Activated CD4-positive, alpha-beta T cell treated with anti-CD3 and anti-CD28 coated beads, Interleukin-2, amount 10 ng/mL, durations not matched to agents 24 days and 14 days (primary cell): ENCODE measurements around the gene CEP89. TPM values are rescaled to one million over a fixed set of nuclear protein-coding genes. Genes with fewer than 3 reads are reported as not detected.
"Not testable (repeated sequence)": the region's sequence is repeated elsewhere in the genome, so short reads cannot be mapped to it uniquely, and the experiment has no call there.

ENCODE experiments used
- DNase-seq: peaks from one replicate; pipeline ENCODE4 v3.0.0; 2022
- H3K27ac Mint-ChIP-seq: one replicate; pipeline ENCODE4 v1.8.0; 2022; ENCODE audit warnings: mild to moderate bottlenecking, mixed read lengths
- H3K27me3 Mint-ChIP-seq: one replicate; pipeline ENCODE4 v1.8.0; 2022; ENCODE audit warnings: mixed read lengths
- H3K36me3 Mint-ChIP-seq: one replicate; pipeline ENCODE4 v1.8.0; 2022; ENCODE audit warnings: low read depth, mild to moderate bottlenecking, mixed read lengths
- H3K4me1 Mint-ChIP-seq: one replicate; pipeline ENCODE4 v1.8.0; 2021; ENCODE audit warnings: mixed read lengths
- H3K4me3 Mint-ChIP-seq: one replicate; pipeline ENCODE4 v1.8.0; 2022; ENCODE audit warnings: mild to moderate bottlenecking, moderate library complexity, mixed read lengths
- H3K9me3 Mint-ChIP-seq: one replicate; pipeline ENCODE4 v1.8.0; 2021; ENCODE audit warnings: mixed read lengths
- intact Hi-C: fragments of 100-400 bp; cut with micrococcal nuclease; formaldehyde crosslinking; loops from one replicate; pipeline ENCODE4 v1.15.1; 2023
- total RNA-seq: library from RNA; stranded (reverse); gene quantifications from 2 replicates; pipeline ENCODE4 v1.2.3, GENCODE V29; 2022

CEP89 gene
- 16.9 and 17.6 TPM in 2 replicates for total RNA-seq

DNA sequence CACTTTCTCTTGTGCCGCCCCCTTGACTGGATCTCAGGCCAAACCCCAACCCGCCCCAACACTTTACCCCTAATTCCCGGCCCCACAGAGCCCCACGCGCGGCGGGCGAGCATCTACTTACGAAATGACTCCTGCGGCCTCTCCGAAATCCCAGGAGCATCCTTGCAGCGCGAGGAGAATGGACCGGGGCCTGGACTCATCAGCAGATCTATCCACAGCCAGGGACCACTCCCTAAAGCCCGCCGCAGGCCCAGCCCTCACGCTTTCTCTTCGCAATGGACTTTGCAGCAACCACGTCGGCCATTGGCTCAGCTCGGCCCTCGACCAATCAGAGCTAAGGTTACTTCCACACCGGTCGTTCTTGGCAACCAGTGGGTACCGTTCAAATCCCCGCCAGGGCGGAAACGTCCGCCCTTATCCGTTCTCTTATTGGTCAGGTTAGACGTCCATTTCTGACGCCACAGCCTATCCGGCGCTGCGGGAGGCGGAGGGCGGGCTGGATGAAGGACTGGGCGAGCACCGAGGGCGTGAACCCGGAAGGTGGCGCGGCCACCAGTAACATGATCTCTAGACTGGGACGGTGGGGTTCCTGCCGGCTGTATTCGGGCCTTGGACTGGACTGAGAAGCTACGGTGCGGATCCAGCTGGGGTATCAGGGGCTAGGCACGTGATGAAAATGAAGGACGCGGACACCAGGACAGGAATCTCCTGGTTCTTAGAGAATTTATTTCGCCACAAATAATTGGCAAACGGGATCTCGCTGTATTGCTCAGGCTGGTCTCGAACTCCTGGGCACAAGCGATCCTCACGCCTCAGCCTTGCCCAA is at the start of gene CEP89, which contains the start of gene FAAP24:
Gene CEP89, minus strand, starts transcription at position 244 of the 826 bp plus-strand sequence. Its CDS starts 84 bp downstream, at position 160.
Gene FAAP24, plus strand, starts transcription at position 528 of the 826 bp plus-strand sequence. CDS start 955 bp downstream, outside the sequence.
- DNase-seq, result peak; percentile 100
- intact Hi-C loops, result loop anchor here (1.0 to 10.0 kb wide), 6 partner anchors 109 to 403 kb away; partner anchors contain the start of genes ANKRD27, CEBPG, GPATCH1 and NUDT19
- Mint-ChIP-seq H3K36me3 (peaks cover 12% of the 10 kb centered on the region), H3K27ac (peak within 1 kb of the TSS; percentile 95), H3K9me3 (no peaks in the 10 kb centered on the region), H3K27me3 (no peaks in the 10 kb centered on the region), H3K4me3 (peak within 1 kb of the TSS; percentile 100), H3K4me1 (peaks cover 19% of the 10 kb centered on the region)

DNA sequence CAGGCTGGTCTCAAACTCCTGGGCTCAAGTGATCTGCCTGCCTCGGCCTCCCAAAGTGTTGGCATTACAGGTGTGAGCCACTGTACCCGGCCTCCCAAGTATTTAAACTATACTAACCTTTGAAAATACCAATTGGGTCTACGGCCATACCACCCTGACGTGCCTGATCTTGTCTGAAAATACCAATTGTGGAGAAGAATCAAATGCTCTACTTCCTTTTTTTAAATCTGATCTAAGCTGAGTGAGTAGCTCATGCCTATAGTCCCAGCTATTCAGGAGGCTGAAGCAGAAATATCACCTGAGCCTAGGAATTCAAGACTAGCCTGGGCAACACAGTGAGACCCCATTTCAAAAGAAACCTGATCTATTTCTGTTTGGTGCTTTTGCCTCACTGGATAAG is 39.1 kb upstream of the CEP89 start:
- DNase-seq, H3K4me1 Mint-ChIP-seq, H3K9me3 Mint-ChIP-seq, intact Hi-C loops, H3K36me3 Mint-ChIP-seq, H3K27ac Mint-ChIP-seq, H3K4me3 Mint-ChIP-seq, H3K27me3 Mint-ChIP-seq: not testable (repeated sequence)

DNA sequence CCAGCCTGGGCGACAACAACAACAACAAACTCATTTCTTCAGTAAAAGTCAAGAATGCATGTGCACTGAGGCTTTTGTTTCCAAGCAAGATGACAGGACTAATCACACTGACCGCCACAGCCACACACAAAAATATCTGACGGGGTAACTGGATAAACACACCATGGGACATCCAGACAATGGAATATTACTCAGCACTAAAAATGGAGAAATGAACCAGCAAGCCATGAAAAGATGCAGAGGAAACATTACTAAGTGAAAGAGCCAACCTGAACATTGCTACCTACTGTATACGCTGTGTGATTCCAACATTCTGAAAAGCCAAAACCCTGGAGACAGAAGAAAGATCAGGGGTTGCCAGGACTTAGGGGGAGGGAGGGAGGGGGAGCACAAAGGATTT is 37.0 kb upstream of the CEP89 start:
- Mint-ChIP-seq H3K27me3 (no peaks in the 10 kb centered on the region), H3K4me1 (no peaks in the 10 kb centered on the region), H3K27ac (no peak overlapping the region), H3K36me3 (no peaks in the 10 kb centered on the region), H3K9me3 (no peaks in the 10 kb centered on the region), H3K4me3 (no peak overlapping the region)
- intact Hi-C loops, result no loop called here
- DNase-seq, result no peak

DNA sequence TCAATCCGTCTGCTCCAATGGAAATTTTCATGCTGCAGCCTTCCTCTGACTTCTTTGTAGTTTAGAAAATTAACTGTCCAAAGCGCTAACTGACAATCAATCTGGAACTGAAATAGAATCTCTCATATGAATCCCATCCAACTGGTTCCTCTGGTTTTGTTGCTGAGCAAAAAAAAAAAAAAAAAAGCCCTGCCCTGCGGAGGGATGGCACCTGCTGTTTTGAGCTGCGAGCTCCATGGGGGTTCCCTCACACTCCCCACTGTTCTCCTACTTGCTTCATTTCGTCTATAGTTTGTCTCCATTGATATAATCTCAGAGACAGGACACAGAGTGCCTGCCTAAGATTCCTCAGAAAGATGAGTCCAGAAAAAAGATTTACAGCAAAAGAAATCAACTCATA is 33.7 kb upstream of the CEP89 start:
- no peak for DNase-seq
- Mint-ChIP-seq H3K27me3 (peaks cover 2% of the 10 kb centered on the region), H3K9me3 (no peaks in the 10 kb centered on the region), H3K27ac (no peak overlapping the region), H3K4me1 (peaks cover 4% of the 10 kb centered on the region), H3K4me3 (no peak overlapping the region), H3K36me3 (no peaks in the 10 kb centered on the region)
- intact Hi-C loops, result no loop called here

DNA sequence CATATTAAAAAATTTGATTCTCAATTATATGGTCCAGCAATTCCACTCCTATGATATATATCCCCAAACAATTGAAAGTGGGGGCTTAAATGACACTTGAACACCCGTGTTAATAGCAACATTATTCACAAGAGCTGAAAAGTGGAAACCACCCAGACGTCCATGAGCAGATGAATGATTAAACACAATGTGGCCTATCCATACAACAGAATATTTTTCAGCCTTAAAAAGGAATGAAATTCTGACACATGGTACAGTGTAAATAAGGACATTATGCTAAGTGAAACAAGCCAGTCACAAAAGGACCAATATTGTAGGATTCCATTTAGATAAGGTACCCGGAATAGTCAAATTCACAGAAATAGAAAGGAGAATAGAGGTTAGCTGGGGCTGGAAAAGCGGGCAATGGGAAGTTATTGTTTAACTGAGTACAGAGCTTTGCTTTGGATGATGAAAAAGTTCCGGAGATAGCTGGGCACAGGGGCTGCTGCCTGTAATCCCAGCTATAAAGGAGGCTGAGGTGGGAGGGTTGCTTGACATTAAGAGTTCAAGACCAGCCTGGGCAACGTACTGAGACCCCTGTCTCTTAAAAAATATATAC is 31.8 kb upstream of the CEP89 start:
- intact Hi-C loops, H3K4me3 Mint-ChIP-seq, H3K27ac Mint-ChIP-seq, H3K27me3 Mint-ChIP-seq, H3K36me3 Mint-ChIP-seq, DNase-seq, H3K9me3 Mint-ChIP-seq, H3K4me1 Mint-ChIP-seq: not testable (repeated sequence)

DNA sequence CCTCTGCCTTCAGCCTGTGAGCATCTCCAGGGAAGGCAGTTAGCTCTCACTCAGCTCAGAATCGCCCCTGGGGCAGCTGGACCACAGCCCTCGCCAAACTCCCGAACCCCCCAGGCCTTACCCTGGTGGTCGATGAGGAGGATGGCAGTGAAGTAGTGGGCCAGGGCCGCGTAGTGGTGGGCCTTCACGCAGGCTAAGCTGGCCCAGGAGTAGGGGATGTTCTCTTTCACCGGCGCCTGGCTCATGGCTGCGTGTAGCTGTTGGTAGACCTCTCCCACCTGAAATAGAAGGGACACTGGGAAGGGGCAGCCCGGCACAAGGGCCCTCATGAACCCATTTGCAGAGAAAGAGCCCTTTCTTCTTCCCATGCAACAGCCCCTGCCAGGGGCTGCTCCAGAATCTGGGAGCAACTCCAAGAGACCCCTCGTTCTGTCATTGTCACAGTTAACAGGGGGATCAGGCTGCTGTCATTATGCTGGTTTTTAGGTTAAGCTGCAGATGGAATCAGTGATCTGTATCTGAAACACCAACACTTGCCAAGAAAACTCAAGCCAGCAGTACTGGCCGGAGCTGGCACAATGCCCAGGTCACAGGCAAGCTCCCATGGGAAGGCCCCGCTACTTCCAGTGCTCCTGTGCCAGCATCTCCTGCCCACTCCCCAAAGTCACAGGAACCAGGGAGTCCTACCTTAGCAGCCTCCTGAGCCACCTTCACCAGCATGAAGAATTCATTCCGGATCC is 30.5 kb upstream of the CEP89 start:
- H3K4me1 Mint-ChIP-seq, result peaks cover 13% of the 10 kb centered on the region
- DNase-seq, H3K27ac Mint-ChIP-seq, H3K27me3 Mint-ChIP-seq, H3K9me3 Mint-ChIP-seq, H3K4me3 Mint-ChIP-seq, H3K36me3 Mint-ChIP-seq, intact Hi-C loops: not testable (repeated sequence)

DNA sequence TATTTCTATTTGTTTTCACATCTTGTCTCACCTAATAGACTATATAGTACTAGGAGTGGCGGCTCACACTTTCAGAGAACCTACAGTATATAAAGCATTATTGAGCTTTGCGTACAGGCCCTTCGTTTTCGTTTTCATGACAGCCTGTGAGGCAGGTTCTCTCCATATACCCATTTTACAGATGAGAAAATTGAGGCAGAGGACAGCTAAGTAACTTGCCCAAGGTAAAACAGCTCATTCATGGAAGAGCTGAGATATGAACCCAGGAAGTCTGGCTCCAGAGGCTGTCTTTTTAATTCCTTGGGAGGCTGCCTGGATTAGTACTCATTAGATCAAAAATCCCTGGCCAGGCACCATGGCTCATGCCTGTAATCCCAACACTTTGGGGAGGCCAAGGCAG is 29.2 kb upstream of the CEP89 start:
- intact Hi-C loops, result no loop called here
- Mint-ChIP-seq H3K27me3 (peaks cover 2% of the 10 kb centered on the region), H3K9me3 (no peaks in the 10 kb centered on the region), H3K4me1 (peaks cover 13% of the 10 kb centered on the region), H3K36me3 (no peaks in the 10 kb centered on the region), H3K4me3 (peak overlapping the region; percentile 39), H3K27ac (no peak overlapping the region)
- no peak for DNase-seq

DNA sequence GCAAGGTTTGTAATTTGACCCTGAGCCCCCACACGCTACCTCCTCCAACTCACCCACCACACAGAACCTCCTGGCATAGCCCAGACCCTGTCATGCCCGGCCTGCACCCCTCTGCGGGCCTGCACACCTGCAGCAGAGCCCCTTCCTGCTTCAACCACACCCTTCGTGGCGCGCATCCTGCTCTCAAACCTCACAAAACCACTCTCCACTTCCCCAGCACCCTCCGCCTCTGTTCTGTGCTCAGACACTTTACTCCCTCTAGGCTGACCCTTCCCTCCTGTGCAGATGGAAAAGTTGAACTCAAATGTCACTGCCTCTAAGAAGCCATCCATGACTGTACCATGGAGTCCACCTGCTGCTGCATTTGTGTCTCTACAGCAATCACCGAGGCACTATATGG is 28.8 kb upstream of the CEP89 start:
- peak overlapping the region; percentile 39 for H3K4me3 Mint-ChIP-seq

DNA sequence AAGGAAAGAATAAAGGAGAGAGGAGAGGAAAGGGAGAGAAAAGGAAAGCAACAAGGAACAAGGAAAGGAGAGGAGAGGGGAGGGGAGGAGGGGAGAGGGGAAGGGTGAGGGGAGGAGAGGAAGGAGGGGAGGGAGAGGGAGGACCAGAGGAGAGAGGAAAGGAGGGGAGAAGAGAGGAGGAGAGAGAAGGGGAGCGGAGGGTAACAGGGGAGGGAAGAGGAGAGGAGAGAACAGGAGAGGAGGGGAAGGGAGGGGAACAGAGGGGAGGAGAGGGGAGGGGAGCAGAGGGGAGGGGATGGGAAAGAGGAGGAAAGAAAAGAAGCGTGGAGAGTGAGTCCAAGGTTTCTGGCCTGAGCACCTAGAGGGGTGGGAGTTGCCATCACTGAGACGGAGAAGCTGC is 27.0 kb upstream of the CEP89 start:
- Mint-ChIP-seq H3K9me3 (no peaks in the 10 kb centered on the region), H3K27me3 (peaks cover 2% of the 10 kb centered on the region), H3K36me3 (no peaks in the 10 kb centered on the region), H3K4me1 (peaks cover 13% of the 10 kb centered on the region), H3K4me3 (no peak overlapping the region), H3K27ac (no peak overlapping the region)
- intact Hi-C loops, result no loop called here
- DNase-seq, result no peak

More for the DNA sequence above, 28.8 kb upstream of the CEP89 start:
- intact Hi-C loops, result no loop called here
- Mint-ChIP-seq H3K27me3 (peaks cover 2% of the 10 kb centered on the region), H3K27ac (peak overlapping the region; percentile 5), H3K4me1 (peaks cover 13% of the 10 kb centered on the region), H3K9me3 (no peaks in the 10 kb centered on the region), H3K36me3 (no peaks in the 10 kb centered on the region)
- DNase-seq, result peak; percentile 77

DNA sequence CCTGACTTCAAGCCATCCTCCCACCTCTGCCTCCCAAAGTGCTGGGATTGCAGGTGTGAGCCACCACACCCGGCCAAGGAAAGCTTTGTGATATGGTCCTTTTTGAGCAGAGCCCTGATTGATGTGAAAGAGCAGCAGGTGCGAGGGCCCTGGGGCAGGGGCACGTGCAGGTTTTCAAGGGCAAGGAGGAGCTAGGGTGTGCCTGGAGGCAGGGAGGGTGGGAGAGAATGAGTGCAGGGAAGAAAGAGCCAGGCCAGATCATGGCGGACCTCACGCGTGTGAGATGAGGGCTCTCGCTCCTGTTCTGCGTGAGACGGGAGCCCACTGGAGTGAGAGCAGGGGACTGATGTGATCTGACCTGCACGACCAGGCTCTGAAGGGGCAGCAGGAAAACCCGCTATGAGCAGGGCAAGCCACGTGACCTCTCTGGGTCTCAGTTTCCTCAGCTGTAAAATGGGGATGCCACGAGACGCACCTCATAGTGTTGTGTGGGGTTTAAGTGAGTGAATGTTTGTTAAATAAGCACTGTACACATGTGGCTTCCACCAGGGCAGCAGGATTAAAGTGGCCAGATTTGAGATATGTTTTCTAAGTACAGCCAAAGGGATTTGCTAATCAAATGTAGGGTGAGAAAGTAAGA is 26.1 kb upstream of the CEP89 start:
- Mint-ChIP-seq H3K27ac (no peak overlapping the region), H3K9me3 (no peaks in the 10 kb centered on the region), H3K36me3 (no peaks in the 10 kb centered on the region), H3K4me1 (peaks cover 13% of the 10 kb centered on the region), H3K4me3 (no peak overlapping the region), H3K27me3 (no peaks in the 10 kb centered on the region)
- intact Hi-C loops, result no loop called here
- no peak for DNase-seq

DNA sequence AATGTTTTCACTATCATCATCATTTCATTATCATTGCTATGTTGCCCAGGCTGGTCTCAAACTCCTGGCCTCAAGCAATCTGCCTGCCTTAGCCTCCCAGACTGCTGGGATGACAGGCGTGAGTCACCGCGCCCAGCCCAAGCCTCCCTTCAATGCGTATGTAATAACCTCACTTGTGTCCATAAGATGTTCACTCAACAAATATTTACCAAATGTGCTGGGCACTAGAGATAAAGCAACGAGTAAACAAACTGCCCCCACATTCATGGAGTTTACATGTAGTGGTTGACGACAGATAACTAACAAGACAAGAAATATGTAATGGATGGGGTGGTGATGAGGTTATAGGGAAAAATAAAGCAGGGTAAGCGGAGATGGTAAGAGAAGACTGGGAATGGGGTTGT is 25.3 kb upstream of the CEP89 start:
- H3K27me3 Mint-ChIP-seq, H3K36me3 Mint-ChIP-seq, intact Hi-C loops, DNase-seq, H3K9me3 Mint-ChIP-seq, H3K27ac Mint-ChIP-seq, H3K4me3 Mint-ChIP-seq: not testable (repeated sequence)
- H3K4me1 Mint-ChIP-seq, result peaks cover 13% of the 10 kb centered on the region

DNA sequence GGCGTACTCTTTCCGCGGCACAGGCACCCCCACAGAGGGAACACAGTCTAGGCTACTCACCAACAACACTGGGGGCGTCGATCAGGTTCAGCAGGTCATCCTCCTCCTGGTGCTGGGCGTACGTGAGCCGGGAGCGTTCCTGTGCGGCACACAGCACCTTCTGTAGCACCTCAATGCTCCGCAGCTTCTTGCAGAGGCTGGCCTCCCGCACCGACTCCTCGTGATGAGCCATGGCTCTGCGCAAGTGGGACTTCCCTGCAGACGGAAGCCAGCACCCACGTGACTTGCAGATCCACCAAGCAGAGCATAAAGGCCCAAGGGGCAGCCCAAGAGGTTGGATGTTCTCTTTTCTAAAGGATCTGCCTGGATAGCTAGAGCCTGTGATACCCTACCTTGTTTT is 24.2 kb upstream of the CEP89 start:
- H3K27ac Mint-ChIP-seq, H3K36me3 Mint-ChIP-seq, H3K27me3 Mint-ChIP-seq, intact Hi-C loops, H3K4me3 Mint-ChIP-seq, H3K9me3 Mint-ChIP-seq, DNase-seq: not testable (repeated sequence)
- peaks cover 17% of the 10 kb centered on the region for H3K4me1 Mint-ChIP-seq

DNA sequence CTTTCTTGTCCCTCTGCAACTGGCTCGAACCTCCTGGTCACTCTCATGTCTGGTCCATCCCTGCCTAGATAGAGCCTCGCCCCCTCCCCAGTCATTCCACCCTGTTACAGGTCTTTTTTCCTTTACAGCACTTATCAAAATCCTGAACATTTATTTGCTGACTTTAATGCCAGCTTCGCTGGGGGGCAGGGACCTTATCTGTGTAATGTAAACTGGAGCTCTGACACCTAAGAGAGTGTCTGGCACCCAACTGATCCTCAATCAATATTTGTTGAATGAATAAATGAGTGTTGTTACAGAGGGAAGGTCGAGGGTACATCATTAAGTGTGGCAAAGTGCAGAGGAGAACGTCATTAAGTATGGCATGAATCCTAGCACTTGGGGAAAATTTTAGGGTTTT is 17.0 kb upstream of the CEP89 start:
- intact Hi-C loops, result no loop called here
- DNase-seq, result no peak
- Mint-ChIP-seq H3K36me3 (no peaks in the 10 kb centered on the region), H3K4me1 (peaks cover 5% of the 10 kb centered on the region), H3K9me3 (no peaks in the 10 kb centered on the region), H3K4me3 (no peak overlapping the region), H3K27me3 (no peaks in the 10 kb centered on the region), H3K27ac (no peak overlapping the region)
